ENCODE results near the gene USP12.

DNA sequence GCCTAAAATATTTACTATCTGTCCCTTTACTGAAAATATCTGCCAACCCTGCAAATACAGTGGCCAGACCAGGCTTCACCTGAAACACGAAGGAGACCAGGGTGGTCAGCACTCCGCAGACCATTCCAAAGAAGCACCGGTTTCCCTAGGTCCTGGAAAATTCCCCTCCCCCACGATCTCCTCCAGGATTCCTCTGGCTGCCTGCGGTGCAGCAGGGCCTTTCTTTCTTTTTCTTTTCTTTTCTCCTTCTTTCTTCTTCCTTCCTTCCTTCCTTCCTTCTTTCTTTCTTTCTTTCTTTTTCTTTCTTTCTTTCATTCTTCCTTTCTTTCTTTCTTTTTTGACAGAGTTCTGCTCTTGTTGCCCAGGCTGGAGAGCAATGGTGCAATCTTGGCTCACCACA is 152.7 kb downstream of the USP12 start:
- TF ChIP-seq, protein P1, sequence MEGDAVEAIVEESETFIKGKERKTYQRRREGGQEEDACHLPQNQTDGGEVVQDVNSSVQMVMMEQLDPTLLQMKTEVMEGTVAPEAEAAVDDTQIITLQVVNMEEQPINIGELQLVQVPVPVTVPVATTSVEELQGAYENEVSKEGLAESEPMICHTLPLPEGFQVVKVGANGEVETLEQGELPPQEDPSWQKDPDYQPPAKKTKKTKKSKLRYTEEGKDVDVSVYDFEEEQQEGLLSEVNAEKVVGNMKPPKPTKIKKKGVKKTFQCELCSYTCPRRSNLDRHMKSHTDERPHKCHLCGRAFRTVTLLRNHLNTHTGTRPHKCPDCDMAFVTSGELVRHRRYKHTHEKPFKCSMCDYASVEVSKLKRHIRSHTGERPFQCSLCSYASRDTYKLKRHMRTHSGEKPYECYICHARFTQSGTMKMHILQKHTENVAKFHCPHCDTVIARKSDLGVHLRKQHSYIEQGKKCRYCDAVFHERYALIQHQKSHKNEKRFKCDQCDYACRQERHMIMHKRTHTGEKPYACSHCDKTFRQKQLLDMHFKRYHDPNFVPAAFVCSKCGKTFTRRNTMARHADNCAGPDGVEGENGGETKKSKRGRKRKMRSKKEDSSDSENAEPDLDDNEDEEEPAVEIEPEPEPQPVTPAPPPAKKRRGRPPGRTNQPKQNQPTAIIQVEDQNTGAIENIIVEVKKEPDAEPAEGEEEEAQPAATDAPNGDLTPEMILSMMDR (IDR thresholded peaks at IDR 0.05; ENCODE audit: insufficient read depth, low read depth, low read length) = no peak
- no peak for TF ChIP-seq EZH2 (IDR thresholded peaks at IDR 0.05; ENCODE audit: insufficient read depth, low read length)

All from astrocyte (in vitro differentiated cells and primary cell).